ENCODE results near the gene SLC25A21. TPM values are rescaled to one million over a fixed set of nuclear protein-coding genes. Genes with fewer than 3 reads are reported as not detected.
"Not testable (repeated sequence)": the region's sequence is repeated elsewhere in the genome, so short reads cannot be mapped to it uniquely, and the experiment has no call there.

Gene SLC25A21
- total RNA-seq: not detected

GRCh38 chr14:37172024-37172869 is at the start of gene SLC25A21:
SLC25A21 (minus strand) TSS chr14:37172606.
- ChIA-PET POLR2A (no interaction called here), CTCF (no interaction called here)
- Mint-ChIP-seq H3K36me3 (ENCODE audit: low read depth) (peaks cover 2% of the 10 kb centered on the region), H3K27me3 (peaks cover 19% of the 10 kb centered on the region), H3K27ac (no peak within 1 kb of the TSS), H3K4me3 (peak within 1 kb of the TSS; percentile 43), H3K4me1 (ENCODE audit: low read depth) (no peaks in the 10 kb centered on the region), H3K9me3 (peaks cover 2% of the 10 kb centered on the region)
- intact Hi-C loops (cut with micrococcal nuclease): no loop called here
- ATAC-seq (peak; percentile 30), DNase-seq (peak; percentile 5)
- TF ChIP-seq CTCF (IDR thresholded peaks at IDR 0.05): no peak

- ATAC-seq: no peak
- CTCF ChIA-PET: no interaction called here
- no peaks in the 10 kb centered on the region for H3K27me3 Mint-ChIP-seq
These were observed 48.7 kb upstream of the SLC25A21 start for GRCh38 chr14:37221073-37221472.

DNA sequence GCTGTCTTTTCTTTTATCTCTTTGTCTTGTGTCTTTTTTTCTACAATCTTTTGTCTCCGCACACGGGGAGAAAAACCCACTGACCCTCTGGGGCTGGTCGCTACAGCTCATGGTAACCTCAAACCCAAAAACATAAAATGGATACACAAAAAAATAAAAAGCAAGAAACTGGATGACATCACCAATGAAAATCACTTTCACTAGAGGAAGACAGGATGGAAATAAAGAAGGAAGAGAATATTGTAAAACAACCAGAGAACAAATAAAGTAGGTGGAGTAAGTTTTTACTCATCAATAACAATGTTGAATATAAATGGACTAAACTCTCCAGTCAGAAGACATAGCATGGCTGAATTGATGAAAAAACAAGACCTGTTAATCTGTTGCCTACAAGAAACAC is 42.9 kb upstream of the SLC25A21 start:
- POLR2A ChIA-PET: no interaction called here
- H3K4me1 Mint-ChIP-seq (ENCODE audit: low read depth): no peaks in the 10 kb centered on the region
- no peak for TF ChIP-seq CTCF (IDR thresholded peaks at IDR 0.05)
- H3K36me3 Mint-ChIP-seq (ENCODE audit: low read depth): no peaks in the 10 kb centered on the region
- H3K4me3 Mint-ChIP-seq: no peak overlapping the region
- CTCF ChIA-PET: no interaction called here
- H3K27me3 Mint-ChIP-seq: no peaks in the 10 kb centered on the region
- intact Hi-C loops (cut with micrococcal nuclease): no loop called here
- ATAC-seq: no peak
- no peak for DNase-seq
- H3K9me3 Mint-ChIP-seq: no peaks in the 10 kb centered on the region
- no peak overlapping the region for H3K27ac Mint-ChIP-seq

More at GRCh38 chr14:37221073-37221472, 48.7 kb upstream of the SLC25A21 start:
- POLR2A ChIA-PET: no interaction called here
- H3K36me3 Mint-ChIP-seq (ENCODE audit: low read depth): peaks cover 5% of the 10 kb centered on the region
- no peak for DNase-seq
- no peak for TF ChIP-seq CTCF (IDR thresholded peaks at IDR 0.05)
- no peaks in the 10 kb centered on the region for H3K4me1 Mint-ChIP-seq (ENCODE audit: low read depth)
- no peak overlapping the region for H3K27ac Mint-ChIP-seq
- H3K4me3 Mint-ChIP-seq: no peak overlapping the region
- intact Hi-C loops (cut with micrococcal nuclease): no loop called here
- peaks cover 14% of the 10 kb centered on the region for H3K9me3 Mint-ChIP-seq

GRCh38 chr14:37213016-37213415 is 40.6 kb upstream of the SLC25A21 start:
- Mint-ChIP-seq H3K4me3 (no peak overlapping the region), H3K9me3 (no peaks in the 10 kb centered on the region), H3K36me3 (ENCODE audit: low read depth) (no peaks in the 10 kb centered on the region), H3K4me1 (ENCODE audit: low read depth) (no peaks in the 10 kb centered on the region), H3K27me3 (no peaks in the 10 kb centered on the region), H3K27ac (no peak overlapping the region)
- ChIA-PET POLR2A (no interaction called here), CTCF (no interaction called here)
- DNase-seq: no peak
- TF ChIP-seq CTCF (IDR thresholded peaks at IDR 0.05): no peak
- ATAC-seq: no peak
- intact Hi-C loops (cut with micrococcal nuclease): no loop called here

GRCh38 chr14:37210448-37210847 is 38.0 kb upstream of the SLC25A21 start:
- no peak for DNase-seq
- no peaks in the 10 kb centered on the region for H3K27me3 Mint-ChIP-seq
- no peak overlapping the region for H3K27ac Mint-ChIP-seq
- ATAC-seq: no peak
- ChIA-PET POLR2A (no interaction called here), CTCF (no interaction called here)
- intact Hi-C loops (cut with micrococcal nuclease): no loop called here
- no peak overlapping the region for H3K4me3 Mint-ChIP-seq
- no peaks in the 10 kb centered on the region for H3K4me1 Mint-ChIP-seq (ENCODE audit: low read depth)
- TF ChIP-seq CTCF (IDR thresholded peaks at IDR 0.05): no peak
- H3K9me3 Mint-ChIP-seq: peaks cover 4% of the 10 kb centered on the region
- H3K36me3 Mint-ChIP-seq (ENCODE audit: low read depth): no peaks in the 10 kb centered on the region

- H3K4me3 Mint-ChIP-seq; POLR2A ChIA-PET; H3K27ac Mint-ChIP-seq; DNase-seq; H3K4me1 Mint-ChIP-seq (ENCODE audit: low read depth); intact Hi-C loops (cut with micrococcal nuclease); H3K27me3 Mint-ChIP-seq; ATAC-seq; H3K36me3 Mint-ChIP-seq (ENCODE audit: low read depth); CTCF ChIA-PET; H3K9me3 Mint-ChIP-seq: not testable (repeated sequence)
These were observed 37.2 kb upstream of the SLC25A21 start for GRCh38 chr14:37209617-37210016.

GRCh38 chr14:37205623-37206605 is 33.5 kb upstream of the SLC25A21 start:
- H3K27me3 Mint-ChIP-seq; intact Hi-C loops (cut with micrococcal nuclease); H3K9me3 Mint-ChIP-seq; H3K27ac Mint-ChIP-seq; H3K4me1 Mint-ChIP-seq (ENCODE audit: low read depth); DNase-seq; CTCF ChIA-PET; POLR2A ChIA-PET; H3K4me3 Mint-ChIP-seq; ATAC-seq; H3K36me3 Mint-ChIP-seq (ENCODE audit: low read depth): not testable (repeated sequence)

Measured in activated CD8-positive, alpha-beta T cell treated with anti-CD3 and anti-CD28 coated beads for 36 hours (primary cell).